Breast epithelium (tissue), 4 donors: Measurements from ENCODE around the gene CCNT1. TPM values are rescaled to one million over a fixed set of nuclear protein-coding genes. Genes with fewer than 3 reads are reported as not detected.
"Not testable (repeated sequence)": the region's sequence is repeated elsewhere in the genome, so short reads cannot be mapped to it uniquely, and the experiment has no call there.

Source experiments
- DNase-seq, 2 donors: peaks; one replicate each; pipeline ENCODE4 v3.0.0-alpha.2; 2019; ENCODE audit warnings: low spot score in 2 of 2
- H3K27ac ChIP-seq, 2 donors: fragments of 200-600 bp; sonication (generic) in 1 of 2; one replicate each; pipeline ENCODE4 v1.5.1; 2016 to 2019; ENCODE audit warnings: mild to moderate bottlenecking in 1 of 2
- H3K27me3 ChIP-seq, 2 donors: fragments of 200-600 bp; sonication (generic) in 1 of 2; one replicate each; pipeline versions ENCODE4 v1.5.1 to v1.6.0; 2017 to 2019; ENCODE audit warnings: control low read depth in 1 of 2, mild to moderate bottlenecking in 1 of 2
- H3K36me3 ChIP-seq: fragments of 200-600 bp; one replicate; pipeline ENCODE4 v1.5.1; 2019
- H3K4me1 ChIP-seq, 2 donors: fragments of 200-600 bp; sonication (generic); one replicate each; pipeline ENCODE4 v1.5.1; 2016 to 2019; ENCODE audit warnings: control low read depth in 1 of 2
- H3K4me3 ChIP-seq, 3 donors: fragments of 200-600 bp; sonication (generic); 1 replicate in 2 of 3; 2 replicates in 1 of 3; pipeline ENCODE4 v1.5.1; 2016 to 2019; ENCODE audit warnings: mild to moderate bottlenecking in 3 of 3, moderate library complexity in 2 of 3
- H3K9me3 ChIP-seq, 2 donors: fragments of 200-600 bp; sonication (generic) in 1 of 2; one replicate each; pipeline ENCODE4 v1.5.1; 2016 to 2019; ENCODE audit warnings: control low read depth in 1 of 2
- CTCF ChIP-seq, 3 donors: fragments of 450-650 bp; IDR thresholded peaks; one replicate each; pipeline ENCODE4 v1.5.1; 2016 to 2017; ENCODE audit warnings: antibody characterized with exemption in 3 of 3, mild to moderate bottlenecking in 3 of 3, moderate library complexity in 3 of 3
- POLR2A ChIP-seq: fragments of 450-650 bp; IDR thresholded peaks from one replicate; pipeline ENCODE4 v1.6.1; 2016; ENCODE audit warnings: antibody characterized with exemption, mild to moderate bottlenecking, moderate library complexity
- POLR2AphosphoS5 ChIP-seq, 3 donors: sonication (generic); formaldehyde crosslinking; IDR thresholded peaks; one replicate each; pipeline ENCODE4 v1.6.1; 2017; ENCODE audit warnings: antibody characterized with exemption in 3 of 3
- intact Hi-C: fragments of 100-400 bp; cut with DNase I; formaldehyde crosslinking; loops from one replicate; pipeline ENCODE4 v1.15.1; 2023; ENCODE audit warnings: low total_unique reads
- total RNA-seq, 3 donors: library from RNA; depleted of rRNA; stranded (reverse); fragments of >200 nt; gene quantifications; one replicate each; pipeline ENCODE4 v1.1.0, GENCODE V29; 2016

The CCNT1 gene
- total RNA-seq, 3 donors from 2014 or later, result 25.9 to 51.7 (median 26.7) TPM

- Histone ChIP-seq H3K27me3 (no peaks in the 10 kb centered on the region), H3K27ac (no peak overlapping the region), H3K4me1 (no peaks in the 10 kb centered on the region), H3K36me3 (no peaks in the 10 kb centered on the region), H3K4me3 (no peak overlapping the region), H3K9me3 (no peaks in the 10 kb centered on the region)
- intact Hi-C loops, result no loop called here
- TF ChIP-seq POLR2A, result no peak
- TF ChIP-seq CTCF (IDR thresholded peaks at IDR 0.05), result no peak
- TF ChIP-seq POLR2AphosphoS5 (IDR thresholded peaks at IDR 0.05), result no peak
- no peak for DNase-seq
Measured at GRCh38 chr12:48659863-48660262, 56.6 kb downstream of the CCNT1 start.

DNA sequence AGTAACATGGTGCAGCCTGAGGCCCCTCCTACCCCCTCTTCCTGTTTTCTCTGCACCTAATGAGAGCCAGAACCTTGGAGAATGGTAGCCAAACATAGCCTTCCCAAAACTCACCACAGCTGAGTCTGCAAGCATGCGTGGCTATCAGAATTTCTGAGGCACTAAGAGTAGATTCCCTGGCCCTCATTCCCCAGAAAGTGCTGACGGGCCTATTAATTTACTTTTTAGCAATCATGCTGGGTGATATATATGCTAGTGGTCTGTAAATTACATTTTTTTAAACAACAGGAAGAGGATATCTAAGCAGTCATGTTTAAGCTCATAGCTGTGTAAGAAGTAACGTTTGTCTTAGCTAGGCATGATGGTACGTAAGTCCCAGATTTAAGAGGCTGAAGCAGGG, 64.8 kb downstream of the CCNT1 start:
- H3K27ac ChIP-seq, result no peak overlapping the region
- no peaks in the 10 kb centered on the region for H3K4me1 ChIP-seq
- no peaks in the 10 kb centered on the region for H3K36me3 ChIP-seq
- DNase-seq, result no peak
- TF ChIP-seq POLR2A, result no peak
- no peak for TF ChIP-seq POLR2AphosphoS5 (IDR thresholded peaks at IDR 0.05)
- no peak for TF ChIP-seq CTCF (IDR thresholded peaks at IDR 0.05)
- H3K27me3 ChIP-seq, result no peaks in the 10 kb centered on the region
- H3K9me3 ChIP-seq, result no peaks in the 10 kb centered on the region
- H3K4me3 ChIP-seq, result no peak overlapping the region
- intact Hi-C loops, result no loop called here

GRCh38 chr12:48645354-48645753, 71.2 kb downstream of the CCNT1 start:
- H3K36me3 ChIP-seq, H3K9me3 ChIP-seq, DNase-seq, intact Hi-C loops, H3K4me1 ChIP-seq, H3K4me3 ChIP-seq, H3K27me3 ChIP-seq, H3K27ac ChIP-seq: not testable (repeated sequence)

DNA sequence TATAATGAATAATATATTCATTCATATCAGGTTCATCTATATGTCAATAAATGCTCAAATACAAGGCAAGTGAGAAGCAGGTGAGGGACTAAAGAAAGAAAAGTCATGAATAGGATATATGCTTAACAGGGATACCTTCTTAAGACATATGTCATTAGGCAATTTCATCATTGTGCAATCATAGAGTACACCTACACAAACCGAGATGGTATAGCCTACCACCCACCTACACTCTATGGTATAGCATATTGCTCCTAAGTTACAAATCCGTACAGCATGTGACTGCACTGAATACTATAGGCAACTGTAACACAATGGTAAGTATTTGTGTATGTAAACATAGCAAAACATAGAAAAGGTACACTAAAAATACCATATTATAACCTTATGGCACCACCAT, 73.5 kb downstream of the CCNT1 start:
- H3K27me3 ChIP-seq, result no peaks in the 10 kb centered on the region
- H3K4me3 ChIP-seq, result no peak overlapping the region
- H3K27ac ChIP-seq, result no peak overlapping the region
- TF ChIP-seq CTCF (IDR thresholded peaks at IDR 0.05) (no peak), POLR2AphosphoS5 (IDR thresholded peaks at IDR 0.05) (no peak), POLR2A (no peak)
- H3K4me1 ChIP-seq, result no peaks in the 10 kb centered on the region
- no peaks in the 10 kb centered on the region for H3K9me3 ChIP-seq
- intact Hi-C loops, result no loop called here
- no peak for DNase-seq
- no peaks in the 10 kb centered on the region for H3K36me3 ChIP-seq

- intact Hi-C loops, H3K27ac ChIP-seq, H3K4me1 ChIP-seq, H3K4me3 ChIP-seq, DNase-seq, H3K36me3 ChIP-seq, H3K9me3 ChIP-seq, H3K27me3 ChIP-seq: not testable (repeated sequence)
Measured at GRCh38 chr12:48641752-48642555, 74.6 kb downstream of the CCNT1 start.

- Histone ChIP-seq H3K4me3 (no peak overlapping the region), H3K27ac (no peak overlapping the region), H3K4me1 (no peaks in the 10 kb centered on the region), H3K36me3 (no peaks in the 10 kb centered on the region), H3K27me3 (no peaks in the 10 kb centered on the region), H3K9me3 (no peaks in the 10 kb centered on the region)
- DNase-seq, result no peak
- TF ChIP-seq CTCF (IDR thresholded peaks at IDR 0.05) (no peak), POLR2AphosphoS5 (IDR thresholded peaks at IDR 0.05) (no peak), POLR2A (no peak)
- intact Hi-C loops, result no loop called here
Measured at GRCh38 chr12:48640854-48641253, 75.7 kb downstream of the CCNT1 start.
